Measurements from ENCODE around the gene CEP128.

The CEP128 gene

DNA sequence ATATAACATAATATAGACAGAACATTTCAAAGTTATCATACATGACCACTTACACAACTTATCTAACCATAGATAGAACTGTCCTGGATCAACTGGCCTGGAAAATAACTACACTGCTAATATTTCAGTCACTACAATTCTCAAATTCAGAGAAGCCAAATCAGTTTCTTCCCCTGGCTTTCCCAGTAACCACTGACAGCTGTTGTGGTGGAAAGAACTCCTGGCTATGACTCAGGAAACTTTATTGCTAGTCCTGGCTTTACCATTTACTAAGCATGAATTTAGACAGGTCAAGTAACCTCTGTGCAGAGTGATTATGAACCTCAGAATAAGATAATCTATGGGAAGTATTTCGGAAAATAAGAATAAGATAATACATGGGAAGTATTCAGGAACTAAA lies 485.3 kb downstream of the CEP128 start:
- no peak for DNase-seq

DNA sequence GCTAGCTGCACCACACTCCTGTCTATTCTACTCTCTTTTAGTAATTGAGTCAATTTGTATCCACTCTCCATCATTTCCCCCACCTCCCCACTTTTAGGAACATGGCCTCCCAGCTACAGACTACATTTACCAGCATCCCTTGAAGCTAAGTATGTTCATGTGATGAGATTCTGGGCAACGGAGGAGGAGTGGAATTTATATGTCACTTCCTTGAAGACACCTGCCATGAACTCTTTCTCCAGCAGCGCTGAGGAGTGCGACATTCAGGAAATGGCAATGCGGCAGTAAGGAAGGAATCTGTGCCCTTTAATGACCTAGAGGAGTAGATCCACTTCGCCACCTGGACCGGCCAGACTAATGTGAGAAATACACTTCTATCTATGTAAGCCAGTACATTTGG lies 486.5 kb downstream of the CEP128 start:
- DNase-seq: no peak

GRCh38 chr14:80448267-80448666 lies 493.3 kb downstream of the CEP128 start:
- DNase-seq: no peak

DNA sequence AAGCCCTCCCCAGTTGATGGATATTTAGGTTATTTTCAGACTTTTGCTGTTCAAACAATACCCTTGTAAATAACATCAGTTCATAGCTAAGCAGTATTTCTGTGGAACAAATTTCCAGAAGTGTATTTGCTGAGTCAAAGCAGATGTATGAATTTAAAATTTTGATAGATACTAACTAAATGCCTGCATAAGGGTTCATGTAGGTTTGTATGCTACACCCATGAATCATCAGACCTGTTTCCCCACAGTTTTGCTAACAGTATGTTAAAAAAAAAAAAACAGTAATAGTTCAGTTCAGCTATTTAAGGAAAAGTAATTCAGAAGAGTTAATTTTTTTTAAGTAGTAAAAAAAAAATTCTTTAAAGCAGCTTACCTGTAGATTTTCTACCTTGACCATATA lies 494.1 kb downstream of the CEP128 start:
- DNase-seq: no peak
